Activated CD4-positive, alpha-beta T cell treated with anti-CD3 and anti-CD28 coated beads, Interleukin-2, amount 10 ng/mL, durations not matched to agents 7 days and 5 days (primary cell): ENCODE measurements around the gene MGME1. TPM values are rescaled to one million over a fixed set of nuclear protein-coding genes. Genes with fewer than 3 reads are reported as not detected.

Source experiments
- CTCF ChIA-PET: fragments of 350-600 bp; sonication (Branson Sonifier 250); formaldehyde crosslinking; loops from one replicate; lab custom pipeline; 2021; ENCODE audit warnings: antibody characterized with exemption; lab: Charles Lee
- POLR2A ChIA-PET: fragments of 350-600 bp; sonication (Branson Sonifier 250); formaldehyde crosslinking; loops from one replicate; lab custom pipeline; 2021; ENCODE audit warnings: antibody characterized with exemption; lab: Charles Lee
- DNase-seq: peaks from one replicate; pipeline ENCODE4 v3.0.0-alpha.2; 2020
- H3K27ac Mint-ChIP-seq: one replicate; pipeline ENCODE4 v1.8.0; 2021; ENCODE audit warnings: mild to moderate bottlenecking, moderate library complexity, mixed read lengths
- H3K27me3 Mint-ChIP-seq: one replicate; pipeline ENCODE4 v1.8.0; 2021; ENCODE audit warnings: mixed read lengths
- H3K36me3 Mint-ChIP-seq: one replicate; pipeline ENCODE4 v1.8.0; 2021; ENCODE audit warnings: low read depth, mixed read lengths
- H3K4me1 Mint-ChIP-seq: one replicate; pipeline ENCODE4 v1.8.0; 2021; ENCODE audit warnings: mixed read lengths
- H3K4me3 Mint-ChIP-seq: one replicate; pipeline ENCODE4 v1.8.0; 2021; ENCODE audit warnings: mild to moderate bottlenecking, moderate library complexity, mixed read lengths
- H3K9me3 Mint-ChIP-seq: one replicate; pipeline ENCODE4 v1.8.0; 2021; ENCODE audit warnings: mixed read lengths
- total RNA-seq, 2 experiments: library from RNA; stranded (reverse); gene quantifications; one replicate each; pipeline ENCODE4 v1.2.3, GENCODE V29; 2021

MGME1 gene
- total RNA-seq, 2 experiments from 2014 or later = 36.8 to 41.5 TPM

DNA sequence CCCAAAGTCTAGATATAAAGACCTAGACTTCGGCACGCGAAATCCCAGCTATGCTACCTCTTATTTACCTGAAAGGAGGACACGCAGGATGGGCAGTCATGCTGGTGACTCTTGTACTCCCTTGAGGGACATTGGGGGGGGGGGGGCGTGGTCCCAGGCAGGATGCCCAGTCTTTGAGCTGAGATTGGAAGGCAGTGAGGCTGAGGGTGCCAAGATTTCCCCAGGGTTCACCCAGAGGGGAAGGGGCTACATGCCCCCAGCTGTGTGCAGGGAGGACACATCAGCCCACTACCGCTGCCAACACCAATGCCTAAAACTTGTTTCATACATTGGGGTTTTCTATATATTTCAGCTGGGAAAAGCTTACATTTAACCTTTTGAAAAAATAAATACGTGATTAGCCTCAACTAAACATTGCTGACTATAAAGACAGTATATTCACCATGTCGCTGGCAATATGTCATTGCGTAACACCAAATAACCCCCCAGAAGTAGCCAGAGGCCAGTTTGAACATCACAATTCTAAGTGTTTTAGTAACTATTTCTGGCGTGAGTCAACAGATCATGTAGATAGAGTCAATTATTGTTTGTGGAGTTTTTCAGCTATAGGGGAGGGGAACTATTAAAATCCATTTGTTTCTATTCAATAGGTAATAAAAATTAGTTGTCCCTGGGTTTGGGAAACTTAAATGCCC is 21.6 kb downstream of the MGME1 start:
- Mint-ChIP-seq H3K4me3 (no peak overlapping the region), H3K27ac (no peak overlapping the region), H3K4me1 (peaks cover 40% of the 10 kb centered on the region), H3K9me3 (no peaks in the 10 kb centered on the region), H3K27me3 (no peaks in the 10 kb centered on the region), H3K36me3 (peaks cover 44% of the 10 kb centered on the region)
- CTCF ChIA-PET = interaction anchor here (0.7 to 1.3 kb wide), 4 partner anchors 21 to 1241 kb away, joined by 3 to 4 read pairs (median 3); no protein-coding TSS in a partner anchor
- POLR2A ChIA-PET = no interaction called here
- DNase-seq = no peak

DNA sequence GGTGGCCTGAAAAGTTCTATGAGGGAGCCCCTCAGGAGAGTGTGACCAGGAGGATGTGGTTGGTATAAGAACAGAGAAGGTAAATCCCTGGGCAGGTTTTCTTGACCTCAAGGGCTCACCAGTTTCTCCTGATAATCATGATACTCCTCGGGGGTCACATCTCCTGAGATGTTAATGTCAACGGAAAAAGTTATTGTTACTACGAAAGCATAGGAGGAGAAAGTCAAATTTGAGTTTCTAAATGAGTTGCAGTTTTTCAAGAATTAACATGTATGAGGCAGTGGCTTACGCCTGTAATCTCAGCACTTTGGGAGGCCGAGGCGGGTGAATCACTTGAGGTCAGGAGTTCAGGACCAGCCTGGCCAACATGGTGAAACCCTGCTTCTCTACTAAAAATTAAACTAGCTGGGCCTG is 23.4 kb downstream of the MGME1 start:
- peaks cover 34% of the 10 kb centered on the region for H3K36me3 Mint-ChIP-seq
- no peaks in the 10 kb centered on the region for H3K27me3 Mint-ChIP-seq
- CTCF ChIA-PET = interaction anchor here (1.3 kb wide), 1 partner anchor 14 kb away, joined by 3 read pairs; no protein-coding TSS in a partner anchor
- peak overlapping the region; percentile 80 for H3K27ac Mint-ChIP-seq
- H3K4me3 Mint-ChIP-seq = peak overlapping the region; percentile 10
- DNase-seq = no peak
- no peaks in the 10 kb centered on the region for H3K9me3 Mint-ChIP-seq
- POLR2A ChIA-PET = interaction anchor here (0.6 to 1.1 kb wide), 3 partner anchors 21 to 25 kb away, joined by 4 read pairs; no protein-coding TSS in a partner anchor
- peaks cover 47% of the 10 kb centered on the region for H3K4me1 Mint-ChIP-seq

DNA sequence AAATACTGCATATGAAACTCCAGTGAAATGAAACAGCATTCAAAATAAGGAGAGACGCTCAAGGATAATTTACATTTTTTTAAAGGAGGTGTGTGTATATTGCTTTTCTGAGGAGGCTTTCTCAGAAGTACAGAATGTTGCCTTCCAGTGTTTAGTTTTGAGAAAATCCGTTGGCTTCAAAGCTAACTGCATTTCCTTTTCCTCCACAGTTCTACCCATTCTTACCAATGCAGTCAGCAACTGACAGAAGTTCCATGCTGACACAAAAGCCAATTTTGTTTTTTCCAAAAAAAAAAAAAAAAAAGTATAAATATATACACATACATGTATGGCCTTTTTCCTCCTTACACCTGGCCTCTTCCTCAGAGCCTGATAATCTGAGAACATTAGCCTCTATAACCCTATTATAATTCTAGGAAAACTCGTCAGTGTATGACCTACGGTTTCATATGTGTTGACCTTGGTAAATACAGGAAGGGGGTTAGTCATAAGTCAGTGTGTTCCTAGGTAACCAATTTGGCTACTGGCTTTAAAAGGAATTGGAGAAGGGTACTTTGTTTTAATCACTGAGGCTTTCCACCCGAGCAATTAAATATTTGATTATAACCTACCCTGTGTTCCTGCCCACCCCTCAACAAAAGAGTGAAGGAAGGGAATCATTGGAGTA is 24.2 kb downstream of the MGME1 start:
- POLR2A ChIA-PET = interaction anchor here (1.0 to 1.1 kb wide), 2 partner anchors 24 to 26 kb away, joined by 4 read pairs; no protein-coding TSS in a partner anchor
- peaks cover 28% of the 10 kb centered on the region for H3K36me3 Mint-ChIP-seq
- no peak for DNase-seq
- CTCF ChIA-PET = interaction anchor here (1.0 to 1.3 kb wide), 3 partner anchors 15 to 54 kb away, joined by 3 to 4 read pairs (median 3); no protein-coding TSS in a partner anchor
- peak overlapping the region; percentile 80 for H3K27ac Mint-ChIP-seq
- peaks cover 46% of the 10 kb centered on the region for H3K4me1 Mint-ChIP-seq
- no peaks in the 10 kb centered on the region for H3K27me3 Mint-ChIP-seq
- no peaks in the 10 kb centered on the region for H3K9me3 Mint-ChIP-seq
- H3K4me3 Mint-ChIP-seq = no peak overlapping the region

DNA sequence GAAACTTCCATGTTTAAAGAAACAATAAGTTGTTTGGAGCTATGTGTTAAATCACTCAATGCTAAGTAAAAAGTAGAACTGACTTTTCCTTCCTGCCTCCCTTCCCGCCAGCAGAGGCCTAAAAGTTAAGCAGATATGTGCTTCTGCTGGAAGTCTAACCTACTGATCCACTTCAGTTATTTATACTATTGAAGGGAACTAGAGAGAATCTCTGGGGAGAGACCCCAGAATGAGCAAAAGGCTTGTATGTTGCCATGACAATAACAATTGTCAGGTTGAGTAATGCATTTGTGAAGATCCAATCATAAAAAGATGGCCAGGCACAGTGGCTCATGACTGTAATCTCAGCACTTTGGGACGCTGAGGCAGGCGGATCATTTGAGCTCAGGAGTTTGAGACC is 24.7 kb downstream of the MGME1 start:
- Mint-ChIP-seq H3K27ac (peak overlapping the region; percentile 76), H3K27me3 (peaks cover under 1% of the 10 kb centered on the region), H3K9me3 (no peaks in the 10 kb centered on the region), H3K4me3 (no peak overlapping the region), H3K4me1 (peaks cover 41% of the 10 kb centered on the region), H3K36me3 (peaks cover 22% of the 10 kb centered on the region)
- ChIA-PET POLR2A (no interaction called here), CTCF (interaction anchor here (1.0 to 4.1 kb wide), 3 partner anchors 27 to 54 kb away, joined by 3 to 14 read pairs (median 4); no protein-coding TSS in a partner anchor)
- DNase-seq = no peak

DNA sequence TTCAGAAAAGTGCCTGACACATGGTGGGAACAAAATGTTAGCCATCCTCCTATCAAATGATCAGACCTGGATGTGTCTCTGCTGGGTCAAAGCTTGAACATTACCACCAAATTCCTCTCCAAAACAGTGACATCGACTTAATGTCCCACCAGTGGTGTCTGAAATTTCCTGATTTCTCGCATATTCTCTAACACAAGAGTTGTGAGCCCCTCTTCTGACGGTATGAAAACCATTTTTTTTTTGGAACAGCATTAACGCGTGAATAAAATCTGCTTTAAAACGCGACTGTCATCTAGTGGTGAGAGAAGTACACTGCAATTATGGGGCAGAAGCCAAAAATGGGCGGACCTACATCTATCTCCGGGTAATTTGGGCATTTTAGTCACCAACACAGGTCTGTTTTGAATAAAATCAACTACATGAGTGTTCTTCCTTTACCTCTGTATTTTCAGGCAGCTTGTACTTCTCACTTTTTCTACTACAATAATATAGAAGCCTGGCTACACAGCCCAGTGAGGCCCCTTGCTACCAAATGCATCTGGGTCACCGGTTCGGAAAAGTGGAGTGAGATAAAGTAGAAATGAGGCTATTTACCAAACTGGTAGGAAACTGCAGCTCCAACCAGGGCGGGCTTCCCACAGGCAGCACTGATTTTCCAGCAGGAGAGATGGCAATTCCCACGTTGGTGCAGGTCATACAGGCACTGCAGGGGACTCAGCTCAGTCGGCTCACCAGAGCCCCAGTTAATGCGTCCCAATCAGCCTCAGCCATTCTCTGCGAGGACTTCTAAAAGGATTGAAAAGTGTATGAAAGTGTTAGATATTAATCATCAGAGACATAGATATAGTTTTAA is 27.4 kb downstream of the MGME1 start:
- peaks cover 9% of the 10 kb centered on the region for H3K36me3 Mint-ChIP-seq
- peaks cover 2% of the 10 kb centered on the region for H3K27me3 Mint-ChIP-seq
- H3K27ac Mint-ChIP-seq = no peak overlapping the region
- ChIA-PET POLR2A (interaction anchor here (0.9 kb wide), 1 partner anchor 29 kb away, joined by 5 read pairs; no protein-coding TSS in a partner anchor), CTCF (interaction anchor here (0.6 to 4.1 kb wide), 9 partner anchors 25 to 524 kb away, joined by 3 to 14 read pairs (median 3); no protein-coding TSS in a partner anchor)
- peak; percentile 63 for DNase-seq
- no peak overlapping the region for H3K4me3 Mint-ChIP-seq
- H3K9me3 Mint-ChIP-seq = no peaks in the 10 kb centered on the region
- peaks cover 35% of the 10 kb centered on the region for H3K4me1 Mint-ChIP-seq

DNA sequence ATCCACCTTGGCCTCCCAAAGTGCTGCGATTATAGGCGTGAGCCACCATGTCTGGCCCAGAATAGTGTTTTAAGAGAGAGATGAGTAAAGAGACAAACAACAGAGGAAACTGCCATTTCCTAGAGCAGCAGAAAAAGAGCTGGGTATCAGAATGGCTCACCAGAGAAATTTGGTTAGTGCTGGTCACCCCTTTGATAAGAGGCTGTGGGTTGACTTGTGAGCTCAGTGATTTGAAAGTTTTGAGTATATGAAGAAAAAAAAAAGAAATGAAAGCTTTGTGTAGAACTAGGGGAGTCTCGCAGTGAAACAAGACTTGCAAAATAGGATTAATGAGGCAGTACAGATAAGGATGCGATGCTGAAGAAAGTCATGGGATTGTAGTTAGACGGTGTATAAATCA is 29.6 kb downstream of the MGME1 start:
- no peak for DNase-seq
- Mint-ChIP-seq H3K4me1 (peaks cover 19% of the 10 kb centered on the region), H3K4me3 (no peak overlapping the region), H3K27ac (no peak overlapping the region), H3K9me3 (no peaks in the 10 kb centered on the region), H3K36me3 (no peaks in the 10 kb centered on the region), H3K27me3 (peaks cover 2% of the 10 kb centered on the region)
- POLR2A ChIA-PET = no interaction called here
- CTCF ChIA-PET = interaction anchor here (0.6 to 1.3 kb wide), 6 partner anchors 15 to 601 kb away, joined by 3 to 6 read pairs (median 3); no protein-coding TSS in a partner anchor

DNA sequence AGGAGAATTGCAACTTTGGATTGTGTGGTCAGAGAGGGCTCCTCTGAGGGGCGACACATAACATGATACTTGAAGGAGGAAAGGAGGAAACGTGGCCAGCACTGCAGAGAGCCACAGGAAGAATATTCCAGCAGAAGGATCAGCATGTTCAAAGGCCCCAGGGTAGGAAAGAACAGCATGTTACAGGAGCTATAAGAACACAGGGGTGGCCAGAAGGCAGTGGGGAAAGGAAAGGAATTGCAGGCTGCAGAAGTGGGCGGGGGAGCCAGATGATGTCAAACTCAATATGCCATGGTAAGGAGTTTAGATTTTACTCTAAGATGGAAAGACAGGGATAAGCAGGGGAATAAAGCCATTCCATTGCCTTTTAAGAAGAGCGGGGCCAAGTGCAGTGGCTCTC is 30.7 kb downstream of the MGME1 start:
- ChIA-PET CTCF (no interaction called here), POLR2A (no interaction called here)
- DNase-seq = no peak
- no peaks in the 10 kb centered on the region for H3K9me3 Mint-ChIP-seq
- H3K27ac Mint-ChIP-seq = no peak overlapping the region
- peaks cover 17% of the 10 kb centered on the region for H3K4me1 Mint-ChIP-seq
- H3K36me3 Mint-ChIP-seq = no peaks in the 10 kb centered on the region
- H3K4me3 Mint-ChIP-seq = no peak overlapping the region
- H3K27me3 Mint-ChIP-seq = peaks cover 2% of the 10 kb centered on the region

DNA sequence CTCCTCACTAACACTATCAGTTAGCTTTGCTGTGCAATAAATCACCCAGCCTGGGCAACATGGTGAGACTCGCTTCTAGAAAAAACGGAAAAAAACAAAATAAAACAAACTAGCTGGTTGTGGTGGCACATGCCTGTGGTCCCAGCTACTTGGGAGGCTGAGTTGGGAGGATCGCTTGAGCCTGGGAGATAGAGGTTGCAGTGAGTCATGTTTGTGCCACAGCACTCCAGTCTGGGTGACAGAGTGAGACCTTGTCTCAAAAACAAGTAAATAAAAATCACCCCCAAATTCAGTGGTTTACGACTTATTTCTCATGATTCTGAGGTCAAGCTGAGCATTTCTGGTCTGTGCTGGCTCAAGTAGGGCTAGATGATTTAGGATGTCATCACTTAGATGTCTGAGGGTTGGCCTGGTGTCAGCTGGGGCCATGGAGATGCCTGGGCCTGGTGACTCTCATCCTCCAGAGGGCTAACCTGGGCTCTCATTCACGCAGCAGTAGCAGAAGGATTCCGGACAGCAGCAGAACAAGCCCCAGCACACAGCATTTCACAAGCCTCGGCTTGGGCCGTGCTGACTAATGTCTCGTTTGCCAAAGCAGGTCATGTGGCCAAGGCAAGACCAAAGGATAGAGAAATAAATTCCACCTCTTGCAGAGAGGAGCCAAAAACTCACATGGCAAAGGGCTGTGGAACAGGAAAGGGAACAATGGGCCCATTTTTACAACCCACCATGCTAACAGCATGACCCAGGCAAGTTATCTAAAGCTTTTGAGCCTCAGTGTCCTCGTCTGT is 32.5 kb downstream of the MGME1 start:
- H3K27me3 Mint-ChIP-seq = peaks cover 2% of the 10 kb centered on the region
- no peaks in the 10 kb centered on the region for H3K9me3 Mint-ChIP-seq
- peaks cover 8% of the 10 kb centered on the region for H3K4me1 Mint-ChIP-seq
- H3K36me3 Mint-ChIP-seq = no peaks in the 10 kb centered on the region
- ChIA-PET CTCF (interaction anchor here (1.3 kb wide), 1 partner anchor 30 kb away, joined by 4 read pairs; no protein-coding TSS in a partner anchor), POLR2A (interaction anchor here (0.7 kb wide), 1 partner anchor 540 kb away, joined by 11 read pairs; no protein-coding TSS in a partner anchor)
- H3K4me3 Mint-ChIP-seq = no peak overlapping the region
- no peak for DNase-seq
- no peak overlapping the region for H3K27ac Mint-ChIP-seq

DNA sequence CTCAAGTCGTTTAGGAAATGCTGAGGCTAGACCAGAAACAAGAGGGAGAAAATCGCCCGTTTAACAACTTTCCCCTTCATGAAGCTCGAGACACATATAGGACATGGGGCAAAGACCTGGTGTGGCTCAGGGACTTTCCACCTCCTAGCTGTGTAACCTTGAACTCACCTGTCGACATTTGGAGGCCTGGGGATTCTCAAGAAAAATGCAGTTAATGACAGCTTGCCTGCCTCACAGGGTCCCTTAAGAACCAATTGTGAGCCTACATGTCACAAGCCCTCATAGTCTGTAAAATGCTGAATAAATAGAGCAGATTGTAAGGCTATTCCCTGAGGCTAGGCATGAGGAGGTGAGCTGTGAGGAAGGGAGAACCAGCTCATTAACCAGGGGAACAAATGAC is 35.1 kb downstream of the MGME1 start:
- no peak for DNase-seq
- Mint-ChIP-seq H3K4me1 (no peaks in the 10 kb centered on the region), H3K4me3 (no peak overlapping the region), H3K9me3 (no peaks in the 10 kb centered on the region), H3K36me3 (no peaks in the 10 kb centered on the region), H3K27me3 (no peaks in the 10 kb centered on the region), H3K27ac (no peak overlapping the region)
- ChIA-PET POLR2A (no interaction called here), CTCF (no interaction called here)

DNA sequence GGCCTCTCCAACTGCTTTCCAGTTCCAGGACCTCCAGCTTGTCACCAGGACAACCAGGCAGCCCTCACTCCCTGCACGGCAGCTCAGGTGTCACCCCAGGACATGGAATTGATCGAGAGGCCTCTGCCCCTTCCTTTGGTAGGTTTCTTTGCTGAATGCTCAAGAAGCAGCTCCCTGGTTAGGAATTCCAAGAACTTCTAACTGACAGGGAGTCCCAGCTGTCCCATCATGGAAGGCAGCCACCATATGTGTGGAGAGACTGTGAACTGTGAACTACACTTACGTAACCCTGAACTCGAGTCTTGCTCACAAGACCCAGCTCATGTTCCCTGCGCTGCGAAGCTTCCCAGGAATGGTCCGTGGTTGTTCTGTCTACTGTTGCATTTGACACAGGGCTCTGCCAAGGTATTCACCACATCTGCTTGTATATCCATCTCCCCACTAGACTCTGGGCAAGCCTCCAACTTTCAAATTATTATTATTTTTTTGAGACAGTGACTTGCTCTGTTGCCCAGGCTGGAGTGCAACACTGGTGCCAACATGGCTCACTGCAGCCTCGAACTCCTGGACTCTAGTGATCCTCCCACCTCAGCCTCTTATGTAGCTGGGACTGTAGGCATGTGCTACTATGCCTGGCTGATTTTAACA is 35.7 kb downstream of the MGME1 start:
- Mint-ChIP-seq H3K4me3 (no peak overlapping the region), H3K36me3 (no peaks in the 10 kb centered on the region), H3K27me3 (no peaks in the 10 kb centered on the region), H3K4me1 (no peaks in the 10 kb centered on the region), H3K27ac (no peak overlapping the region), H3K9me3 (no peaks in the 10 kb centered on the region)
- POLR2A ChIA-PET = no interaction called here
- CTCF ChIA-PET = no interaction called here
- no peak for DNase-seq

DNA sequence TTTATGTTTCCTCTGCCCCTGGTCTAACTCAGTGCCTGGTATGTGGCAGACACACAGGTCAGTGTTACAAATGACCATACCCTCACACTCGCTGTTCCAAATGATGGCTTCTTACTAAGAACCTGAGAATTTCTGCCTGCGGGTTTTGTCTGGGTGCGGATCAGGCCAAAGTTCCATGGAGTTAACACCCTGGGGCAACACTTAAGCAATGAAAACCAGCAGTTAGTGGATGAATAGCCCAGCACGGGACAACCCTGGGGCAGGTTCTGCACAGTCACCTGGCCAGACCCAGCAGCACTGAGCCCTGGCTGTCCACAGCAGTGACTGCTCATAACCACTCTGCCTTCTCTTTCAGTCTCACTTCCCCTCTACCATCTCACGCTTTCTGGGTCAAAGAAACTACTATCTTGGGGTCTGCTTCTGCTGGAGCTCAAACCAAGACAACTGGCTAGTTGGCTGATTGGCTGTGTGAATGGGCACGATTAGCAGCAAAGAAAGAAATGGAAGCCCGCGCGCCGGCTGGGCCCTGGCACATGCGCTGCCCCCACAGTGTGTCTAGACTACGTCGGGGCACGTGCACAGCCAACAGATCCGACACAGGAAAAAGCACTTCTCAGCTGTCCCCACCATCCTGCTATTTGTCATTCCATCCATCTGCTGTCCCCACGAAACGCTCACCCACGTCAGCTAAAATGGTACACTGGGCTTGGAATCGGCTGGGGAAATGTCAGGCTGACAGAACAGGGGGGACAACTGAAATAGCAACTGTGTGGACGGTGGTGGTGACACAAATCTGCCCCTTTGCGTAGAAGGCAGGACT is 36.6 kb downstream of the MGME1 start:
- H3K27ac Mint-ChIP-seq = no peak overlapping the region
- CTCF ChIA-PET = no interaction called here
- H3K4me3 Mint-ChIP-seq = no peak overlapping the region
- no peaks in the 10 kb centered on the region for H3K9me3 Mint-ChIP-seq
- H3K4me1 Mint-ChIP-seq = no peaks in the 10 kb centered on the region
- no peak for DNase-seq
- H3K27me3 Mint-ChIP-seq = no peaks in the 10 kb centered on the region
- POLR2A ChIA-PET = no interaction called here
- H3K36me3 Mint-ChIP-seq = no peaks in the 10 kb centered on the region
